Measurements from ENCODE around the gene INPP4B.

DNA sequence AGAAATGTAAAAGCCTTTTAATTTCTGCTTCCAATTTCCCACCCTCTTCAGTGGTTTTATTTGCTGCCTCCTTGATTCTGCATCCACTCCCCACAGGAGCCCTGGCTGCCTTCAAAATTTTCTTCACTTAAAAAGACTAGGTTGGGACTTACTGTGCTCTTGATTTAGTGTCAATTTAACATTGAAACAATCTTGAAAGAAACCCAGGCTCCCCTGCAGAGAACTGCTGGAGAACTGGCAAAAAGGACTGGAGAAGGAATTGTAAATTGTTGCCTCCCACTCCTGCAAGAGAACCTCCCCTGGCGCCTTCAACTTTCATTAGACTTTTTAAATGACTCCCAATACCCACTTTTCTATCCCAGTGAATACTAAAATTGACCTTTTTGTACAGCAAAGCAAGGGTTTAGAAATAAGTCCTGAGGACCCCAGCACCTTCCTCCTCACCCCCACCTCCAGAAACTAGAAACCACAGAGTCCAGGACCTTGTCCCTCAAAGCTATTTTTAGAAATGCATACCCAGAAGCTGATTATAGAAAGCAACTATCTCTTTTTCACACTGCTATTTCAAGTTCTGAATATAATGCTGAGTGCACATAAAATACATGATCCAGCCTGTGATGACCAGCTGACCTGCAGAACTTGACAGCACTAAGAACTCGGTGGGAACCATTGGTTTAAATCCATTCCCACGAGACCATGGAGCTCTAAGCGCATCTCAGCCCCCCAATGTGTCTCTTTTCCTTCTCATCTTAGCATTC is 155.5 kb downstream of the INPP4B start:
- TF ChIP-seq, protein P1, sequence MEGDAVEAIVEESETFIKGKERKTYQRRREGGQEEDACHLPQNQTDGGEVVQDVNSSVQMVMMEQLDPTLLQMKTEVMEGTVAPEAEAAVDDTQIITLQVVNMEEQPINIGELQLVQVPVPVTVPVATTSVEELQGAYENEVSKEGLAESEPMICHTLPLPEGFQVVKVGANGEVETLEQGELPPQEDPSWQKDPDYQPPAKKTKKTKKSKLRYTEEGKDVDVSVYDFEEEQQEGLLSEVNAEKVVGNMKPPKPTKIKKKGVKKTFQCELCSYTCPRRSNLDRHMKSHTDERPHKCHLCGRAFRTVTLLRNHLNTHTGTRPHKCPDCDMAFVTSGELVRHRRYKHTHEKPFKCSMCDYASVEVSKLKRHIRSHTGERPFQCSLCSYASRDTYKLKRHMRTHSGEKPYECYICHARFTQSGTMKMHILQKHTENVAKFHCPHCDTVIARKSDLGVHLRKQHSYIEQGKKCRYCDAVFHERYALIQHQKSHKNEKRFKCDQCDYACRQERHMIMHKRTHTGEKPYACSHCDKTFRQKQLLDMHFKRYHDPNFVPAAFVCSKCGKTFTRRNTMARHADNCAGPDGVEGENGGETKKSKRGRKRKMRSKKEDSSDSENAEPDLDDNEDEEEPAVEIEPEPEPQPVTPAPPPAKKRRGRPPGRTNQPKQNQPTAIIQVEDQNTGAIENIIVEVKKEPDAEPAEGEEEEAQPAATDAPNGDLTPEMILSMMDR (conservative IDR thresholded peaks at IDR 0.05; ENCODE audit: low read depth, low read length) = no peak
- TF ChIP-seq EZH2phosphoT487 (IDR thresholded peaks at IDR 0.05; ENCODE audit: borderline replicate concordance, low read length) = no peak

All from PC-3 (cell line).